MM.1S (cell line): ENCODE measurements around the gene DOCK4.

Experiments
- DNase-seq: peaks from one replicate; pipeline ENCODE4 v3.0.0-alpha.2; 2015
- H2AFZ ChIP-seq: fragments of 300-600 bp; sonication (generic); 2 replicates; pipeline ENCODE4 v1.6.0; 2016; ENCODE audit warnings: antibody characterized with exemption, low read length
- H3F3A ChIP-seq: fragments of 300-600 bp; sonication (generic); 2 replicates; pipeline ENCODE4 v1.6.1; 2016; ENCODE audit warnings: mild to moderate bottlenecking, antibody characterized with exemption, low read length, moderate library complexity, mixed read lengths; ENCODE audit not compliant: insufficient read depth
- H3K27ac ChIP-seq: fragments of 300-600 bp; sonication (generic); 2 replicates; pipeline ENCODE4 v1.5.1; 2016; ENCODE audit warnings: mild to moderate bottlenecking, low read length
- H3K27me3 ChIP-seq: fragments of 300-600 bp; sonication (generic); replicated peaks from 2 replicates; pipeline ENCODE4 v1.6.0; 2016; ENCODE audit warnings: low read length; ENCODE audit not compliant: insufficient read depth
- H3K36me3 ChIP-seq: fragments of 300-600 bp; sonication (generic); replicated peaks from 2 replicates; pipeline ENCODE4 v1.6.1; 2016; ENCODE audit warnings: mild to moderate bottlenecking, low read length, mixed read lengths; ENCODE audit not compliant: insufficient read depth
- H3K4me1 ChIP-seq: fragments of 300-600 bp; sonication (generic); 2 replicates; pipeline ENCODE4 v1.6.1; 2016; ENCODE audit warnings: low read length, mixed read lengths
- H3K4me2 ChIP-seq: fragments of 300-600 bp; sonication (generic); 2 replicates; pipeline ENCODE4 v1.6.0; 2016; ENCODE audit warnings: low read depth, low read length
- H3K4me3 ChIP-seq: fragments of 300-600 bp; sonication (generic); 2 replicates; pipeline ENCODE4 v1.5.1; 2016; ENCODE audit warnings: low read length, mixed read lengths
- H3K79me2 ChIP-seq: fragments of 300-600 bp; sonication (generic); 2 replicates; pipeline ENCODE4 v1.6.1; 2016; ENCODE audit warnings: mixed run types, low read length, mixed read lengths
- H3K9ac ChIP-seq: fragments of 300-600 bp; sonication (generic); 2 replicates; pipeline ENCODE4 v1.6.1; 2016; ENCODE audit warnings: low read length, mixed read lengths
- H3K9me2 ChIP-seq: fragments of 300-600 bp; sonication (generic); replicated peaks from 2 replicates; pipeline ENCODE4 v1.6.1; 2016; ENCODE audit warnings: mild to moderate bottlenecking, low read length, mixed read lengths; ENCODE audit not compliant: insufficient read depth
- H3K9me3 ChIP-seq: fragments of 300-600 bp; sonication (generic); replicated peaks from 2 replicates; pipeline ENCODE4 v1.6.1; 2016; ENCODE audit warnings: mild to moderate bottlenecking, low read length, mixed read lengths; ENCODE audit not compliant: insufficient read depth
- H4K20me1 ChIP-seq: fragments of 300-600 bp; sonication (generic); 2 replicates; pipeline ENCODE4 v1.6.1; 2016; ENCODE audit warnings: mild to moderate bottlenecking, low read length, moderate library complexity, mixed read lengths; ENCODE audit not compliant: insufficient read depth
- CTCF ChIP-seq: fragments of 300-600 bp; sonication (generic); IDR thresholded peaks from 2 replicates; pipeline ENCODE4 v1.5.1; 2016; ENCODE audit warnings: antibody characterized with exemption, low read length, mixed read lengths
- EZH2 ChIP-seq: fragments of 300-600 bp; sonication (generic); optimal IDR thresholded peaks from 2 replicates; pipeline ENCODE3; 2017; ENCODE audit warnings: low read depth, mild to moderate bottlenecking, antibody characterized with exemption, low read length, mixed read lengths
- EZH2phosphoT487 ChIP-seq: fragments of 300-600 bp; sonication (generic); IDR thresholded peaks from 2 replicates; pipeline ENCODE4 v1.6.1; 2018; ENCODE audit warnings: antibody characterized with exemption, low read length

DOCK4 gene

DNA sequence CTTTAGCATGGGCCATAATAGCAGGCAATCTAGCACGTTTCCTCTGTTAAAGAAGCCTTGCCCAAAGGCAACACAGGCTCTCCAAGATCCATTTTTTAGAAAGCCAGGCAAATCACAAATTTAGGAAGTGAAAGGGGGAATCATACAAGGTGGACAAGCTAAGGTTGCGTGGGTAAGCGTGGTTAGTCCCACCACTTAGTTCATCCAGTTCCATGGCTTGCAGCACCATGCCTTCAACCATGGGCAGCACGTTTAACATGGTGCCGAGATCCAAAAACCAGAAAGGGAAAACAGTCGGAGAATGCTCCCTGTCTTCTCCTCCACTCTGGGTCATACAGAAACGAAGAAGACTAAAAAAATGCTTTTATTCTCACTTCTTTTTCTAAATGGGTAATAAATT is 409.5 kb downstream of the DOCK4 start:
- Histone ChIP-seq H3K36me3 (no peaks in the 10 kb centered on the region), H4K20me1 (no peaks in the 10 kb centered on the region), H3K4me1 (no peaks in the 10 kb centered on the region), H3K9me2 (no peaks in the 10 kb centered on the region), H3F3A (no peaks in the 10 kb centered on the region), H3K4me2 (no peak overlapping the region), H3K9me3 (no peaks in the 10 kb centered on the region; the same call in 1 of the 2 replicates), H3K27me3 (no peaks in the 10 kb centered on the region), H2AFZ (no peak overlapping the region), H3K9ac (no peak overlapping the region), H3K79me2 (no peaks in the 10 kb centered on the region), H3K4me3 (no peak overlapping the region), H3K27ac (no peak overlapping the region)
- TF ChIP-seq EZH2phosphoT487: no peak
- TF ChIP-seq EZH2: no peak
- no peak for TF ChIP-seq CTCF
- DNase-seq: no peak

- no peak for DNase-seq
- H3K27me3 ChIP-seq: no peaks in the 10 kb centered on the region
- no peak overlapping the region for H3K4me2 ChIP-seq
- no peaks in the 10 kb centered on the region for H3K4me1 ChIP-seq
- no peaks in the 10 kb centered on the region for H3F3A ChIP-seq
- H3K4me3 ChIP-seq: no peak overlapping the region
- H3K79me2 ChIP-seq: no peaks in the 10 kb centered on the region
- no peaks in the 10 kb centered on the region for H3K9me2 ChIP-seq
- H3K9me3 ChIP-seq: no peaks in the 10 kb centered on the region
- no peak overlapping the region for H3K9ac ChIP-seq
- H3K36me3 ChIP-seq: no peaks in the 10 kb centered on the region
- H2AFZ ChIP-seq: no peak overlapping the region
- no peak for TF ChIP-seq CTCF
- TF ChIP-seq EZH2phosphoT487: no peak
- TF ChIP-seq EZH2: no peak
- no peaks in the 10 kb centered on the region for H4K20me1 ChIP-seq
- H3K27ac ChIP-seq: no peak overlapping the region
Observed at GRCh38 chr7:111789870-111790269, 416.3 kb downstream of the DOCK4 start.

DNA sequence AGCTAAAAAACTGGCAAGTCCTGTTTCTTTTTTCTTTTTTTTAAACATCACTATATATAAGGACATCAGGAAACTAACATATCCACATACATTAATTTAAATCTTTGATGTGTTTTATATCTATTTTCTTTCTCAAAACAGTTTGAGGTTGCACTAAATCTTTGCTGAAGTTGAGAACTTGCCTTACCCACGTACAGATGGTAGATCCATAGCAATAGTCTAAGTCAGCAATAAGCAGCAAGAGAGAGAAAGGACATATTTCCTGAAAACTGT is 417.2 kb downstream of the DOCK4 start:
- H3K27me3 ChIP-seq: no peaks in the 10 kb centered on the region
- H3K9me3 ChIP-seq: no peaks in the 10 kb centered on the region
- no peaks in the 10 kb centered on the region for H3K9me2 ChIP-seq
- no peak for TF ChIP-seq CTCF
- no peaks in the 10 kb centered on the region for H3K4me1 ChIP-seq
- H3K79me2 ChIP-seq: no peaks in the 10 kb centered on the region
- no peak overlapping the region for H3K9ac ChIP-seq
- H2AFZ ChIP-seq: no peak overlapping the region
- no peaks in the 10 kb centered on the region for H3F3A ChIP-seq
- no peak overlapping the region for H3K4me2 ChIP-seq
- no peak for DNase-seq
- H3K36me3 ChIP-seq: no peaks in the 10 kb centered on the region
- no peaks in the 10 kb centered on the region for H4K20me1 ChIP-seq
- H3K4me3 ChIP-seq: no peak overlapping the region
- H3K27ac ChIP-seq: no peak overlapping the region
